Measurements from ENCODE around the gene MLST8.

MLST8 gene

GRCh38 chr16:2206420-2206779 is 1.1 kb downstream of the MLST8 start:
- DNase-seq = no peak
- no peaks in the 10 kb centered on the region for H3K9me3 ChIP-seq (ENCODE audit: control insufficient read depth, low read length)
- no peak overlapping the region for H2BK5ac ChIP-seq (ENCODE audit: low read depth, low read length, poor library complexity, severe bottlenecking)
- H3K18ac ChIP-seq (ENCODE audit: low read depth in 1 of 2, low read length in 2 of 2) = peak overlapping the region; percentile 85 to 96
- peak overlapping the region; percentile 39 for H2AK5ac ChIP-seq (ENCODE audit: low read length, severe bottlenecking)
- no peak overlapping the region for H2BK120ac ChIP-seq (ENCODE audit: low read depth, low read length)
- no peak overlapping the region for H2BK15ac ChIP-seq (ENCODE audit: low read depth, poor library complexity, severe bottlenecking)
- H2BK12ac ChIP-seq (ENCODE audit: low read length in 2 of 2) = peak overlapping the region in 1 of 2 experiments; percentile 94
- H3K23ac ChIP-seq (ENCODE audit: low read length in 2 of 2) = peak overlapping the region in 1 of 2 experiments; percentile 16
- peak overlapping the region; percentile 96 for H3K4me2 ChIP-seq (ENCODE audit: low read length, poor library complexity, severe bottlenecking)
- H3K36me3 ChIP-seq (ENCODE audit: control insufficient read depth in 1 of 2, insufficient read depth in 2 of 2, low read depth in 1 of 2, low read length in 2 of 2) = peaks cover 26 to 52% of the 10 kb centered on the region in 2 experiments
- no peak overlapping the region for H2AFZ ChIP-seq (ENCODE audit: low read depth, low read length)
- H4K8ac ChIP-seq (ENCODE audit: low read length) = peak overlapping the region; percentile 41
- peak overlapping the region in 1 of 2 experiments; percentile 97 for H3K14ac ChIP-seq (ENCODE audit: low read length in 2 of 2)
- H3K79me1 ChIP-seq (replicated peaks; ENCODE audit: low read length, poor library complexity, severe bottlenecking) = peaks cover 26% of the 10 kb centered on the region
- H3K27ac ChIP-seq (ENCODE audit: low read length, poor library complexity, severe bottlenecking) = no peak overlapping the region
- peak overlapping the region; percentile 97 for H4K91ac ChIP-seq (ENCODE audit: low read length)
- peaks cover 27% of the 10 kb centered on the region for H3K4me1 ChIP-seq (ENCODE audit: control insufficient read depth, insufficient read depth, low read depth, low read length)
- no peaks in the 10 kb centered on the region for H3K27me3 ChIP-seq (ENCODE audit: control insufficient read depth in 1 of 2, insufficient read depth in 1 of 2, low read length in 2 of 2)
- WGBS = 90% methylated on average over 18 of the region's 18 CpGs
- peak overlapping the region; percentile 97 for H3K9ac ChIP-seq (ENCODE audit: low read length)
- peak overlapping the region; percentile 92 to 94 for H3K4me3 ChIP-seq (ENCODE audit: insufficient read depth in 1 of 2, low read depth in 1 of 2, low read length in 2 of 2)
- H3K4ac ChIP-seq (ENCODE audit: low read depth in 1 of 2, low read length in 2 of 2) = peak overlapping the region; percentile 96 to 99

DNA sequence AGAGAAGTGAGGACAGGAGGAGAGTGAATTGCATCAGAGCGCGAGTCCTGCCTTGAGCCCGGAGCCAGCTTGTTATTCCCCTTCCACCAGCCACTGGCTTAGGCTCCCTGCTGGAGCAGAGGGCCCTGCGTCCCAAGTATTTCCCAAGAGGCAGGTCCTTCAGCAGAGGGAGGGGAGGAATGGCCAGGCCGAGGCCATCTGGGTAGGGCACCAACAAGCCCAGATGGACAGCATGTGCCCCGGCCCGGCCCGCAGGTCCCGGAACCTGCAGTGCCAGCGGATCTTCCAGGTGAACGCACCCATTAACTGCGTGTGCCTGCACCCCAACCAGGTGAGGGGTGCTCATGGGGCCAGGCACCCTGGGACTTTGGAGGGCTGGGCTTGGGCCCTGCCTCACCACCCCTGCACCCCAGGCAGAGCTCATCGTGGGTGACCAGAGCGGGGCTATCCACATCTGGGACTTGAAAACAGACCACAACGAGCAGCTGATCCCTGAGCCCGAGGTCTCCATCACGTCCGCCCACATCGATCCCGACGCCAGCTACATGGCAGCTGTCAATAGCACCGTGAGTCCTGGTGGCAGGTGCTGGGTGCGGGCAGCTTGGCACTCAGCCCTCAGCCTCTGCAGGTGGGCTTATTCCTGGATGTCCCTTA is 1.7 kb downstream of the MLST8 start:
- H2BK120ac ChIP-seq (ENCODE audit: low read depth, low read length) = no peak overlapping the region
- H3K4me2 ChIP-seq (ENCODE audit: low read length, poor library complexity, severe bottlenecking) = no peak overlapping the region
- no peaks in the 10 kb centered on the region for H3K9me3 ChIP-seq (ENCODE audit: control insufficient read depth, low read length)
- peaks cover 30% of the 10 kb centered on the region for H3K79me1 ChIP-seq (replicated peaks; ENCODE audit: low read length, poor library complexity, severe bottlenecking)
- no peak overlapping the region for H3K14ac ChIP-seq (ENCODE audit: low read length in 2 of 2)
- H3K4ac ChIP-seq (ENCODE audit: low read depth in 1 of 2, low read length in 2 of 2) = no peak overlapping the region
- H3K18ac ChIP-seq (ENCODE audit: low read depth in 1 of 2, low read length in 2 of 2) = no peak overlapping the region
- peak overlapping the region in 1 of 2 experiments; percentile 94 for H3K4me3 ChIP-seq (ENCODE audit: insufficient read depth in 1 of 2, low read depth in 1 of 2, low read length in 2 of 2)
- H2BK15ac ChIP-seq (ENCODE audit: low read depth, poor library complexity, severe bottlenecking) = no peak overlapping the region
- H3K27me3 ChIP-seq (ENCODE audit: control insufficient read depth in 1 of 2, insufficient read depth in 1 of 2, low read length in 2 of 2) = no peaks in the 10 kb centered on the region
- H2BK5ac ChIP-seq (ENCODE audit: low read depth, low read length, poor library complexity, severe bottlenecking) = no peak overlapping the region
- H2AFZ ChIP-seq (ENCODE audit: low read depth, low read length) = no peak overlapping the region
- H3K27ac ChIP-seq (ENCODE audit: low read length, poor library complexity, severe bottlenecking) = no peak overlapping the region
- H3K9ac ChIP-seq (ENCODE audit: low read length) = peak overlapping the region; percentile 22
- H4K8ac ChIP-seq (ENCODE audit: low read length) = peak overlapping the region; percentile 41
- no peak overlapping the region for H4K91ac ChIP-seq (ENCODE audit: low read length)
- peaks cover 31% of the 10 kb centered on the region for H3K4me1 ChIP-seq (ENCODE audit: control insufficient read depth, insufficient read depth, low read depth, low read length)
- no peak for DNase-seq
- H2BK12ac ChIP-seq (ENCODE audit: low read length in 2 of 2) = no peak overlapping the region
- peaks cover 26 to 56% of the 10 kb centered on the region in 2 experiments for H3K36me3 ChIP-seq (ENCODE audit: control insufficient read depth in 1 of 2, insufficient read depth in 2 of 2, low read depth in 1 of 2, low read length in 2 of 2)
- H3K23ac ChIP-seq (ENCODE audit: low read length in 2 of 2) = no peak overlapping the region
- H2AK5ac ChIP-seq (ENCODE audit: low read length, severe bottlenecking) = no peak overlapping the region
- 96% methylated on average over 23 of the region's 23 CpGs for WGBS

GRCh38 chr16:2207872-2208271 is 2.6 kb downstream of the MLST8 start:
- Histone ChIP-seq H3K4me2 (ENCODE audit: low read length, poor library complexity, severe bottlenecking) (no peak overlapping the region), H2AK5ac (ENCODE audit: low read length, severe bottlenecking) (no peak overlapping the region), H2BK120ac (ENCODE audit: low read depth, low read length) (no peak overlapping the region), H3K18ac (ENCODE audit: low read depth in 1 of 2, low read length in 2 of 2) (no peak overlapping the region), H2BK15ac (ENCODE audit: low read depth, poor library complexity, severe bottlenecking) (peak overlapping the region; percentile 49), H3K36me3 (ENCODE audit: control insufficient read depth in 1 of 2, insufficient read depth in 2 of 2, low read depth in 1 of 2, low read length in 2 of 2) (peaks cover 31 to 66% of the 10 kb centered on the region in 2 experiments), H3K9ac (ENCODE audit: low read length) (no peak overlapping the region), H3K4me1 (ENCODE audit: control insufficient read depth, insufficient read depth, low read depth, low read length) (peaks cover 41% of the 10 kb centered on the region), H3K27me3 (ENCODE audit: control insufficient read depth in 1 of 2, insufficient read depth in 1 of 2, low read length in 2 of 2) (no peaks in the 10 kb centered on the region), H2AFZ (ENCODE audit: low read depth, low read length) (no peak overlapping the region), H2BK5ac (ENCODE audit: low read depth, low read length, poor library complexity, severe bottlenecking) (no peak overlapping the region), H4K91ac (ENCODE audit: low read length) (no peak overlapping the region), H3K4ac (ENCODE audit: low read depth in 1 of 2, low read length in 2 of 2) (no peak overlapping the region), H4K8ac (ENCODE audit: low read length) (no peak overlapping the region), H3K27ac (ENCODE audit: low read length, poor library complexity, severe bottlenecking) (no peak overlapping the region), H3K9me3 (ENCODE audit: control insufficient read depth, low read length) (no peaks in the 10 kb centered on the region), H3K14ac (ENCODE audit: low read length in 2 of 2) (no peak overlapping the region), H3K23ac (ENCODE audit: low read length in 2 of 2) (no peak overlapping the region), H2BK12ac (ENCODE audit: low read length in 2 of 2) (no peak overlapping the region), H3K4me3 (ENCODE audit: insufficient read depth in 1 of 2, low read depth in 1 of 2, low read length in 2 of 2) (no peak overlapping the region), H3K79me1 (replicated peaks; ENCODE audit: low read length, poor library complexity, severe bottlenecking) (peaks cover 38% of the 10 kb centered on the region)
- no peak for DNase-seq
- 96% methylated on average over 9 of the region's 9 CpGs for WGBS

DNA sequence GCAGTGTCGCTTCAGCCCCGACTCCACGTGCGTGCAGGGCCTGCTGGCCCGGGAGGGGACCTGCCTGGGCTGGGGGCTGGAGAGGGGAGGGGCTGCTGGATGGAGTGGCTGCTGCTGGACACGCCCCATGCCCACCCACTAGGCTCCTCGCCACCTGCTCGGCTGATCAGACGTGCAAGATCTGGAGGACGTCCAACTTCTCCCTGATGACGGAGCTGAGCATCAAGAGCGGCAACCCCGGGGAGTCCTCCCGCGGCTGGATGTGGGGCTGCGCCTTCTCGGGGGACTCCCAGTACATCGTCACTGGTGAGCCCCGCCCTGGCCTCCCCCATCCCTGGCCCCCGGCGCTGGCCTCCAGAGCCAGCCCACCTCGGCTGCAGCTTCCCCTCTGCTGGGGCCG is 3.1 kb downstream of the MLST8 start:
- Histone ChIP-seq H2BK12ac (ENCODE audit: low read length in 2 of 2) (no peak overlapping the region), H3K4ac (ENCODE audit: low read depth in 1 of 2, low read length in 2 of 2) (no peak overlapping the region), H4K91ac (ENCODE audit: low read length) (no peak overlapping the region), H2BK5ac (ENCODE audit: low read depth, low read length, poor library complexity, severe bottlenecking) (no peak overlapping the region), H3K9me3 (ENCODE audit: control insufficient read depth, low read length) (no peaks in the 10 kb centered on the region), H4K8ac (ENCODE audit: low read length) (no peak overlapping the region), H3K14ac (ENCODE audit: low read length in 2 of 2) (no peak overlapping the region), H2AFZ (ENCODE audit: low read depth, low read length) (no peak overlapping the region), H3K27me3 (ENCODE audit: control insufficient read depth in 1 of 2, insufficient read depth in 1 of 2, low read length in 2 of 2) (no peaks in the 10 kb centered on the region), H3K23ac (ENCODE audit: low read length in 2 of 2) (no peak overlapping the region), H3K79me1 (replicated peaks; ENCODE audit: low read length, poor library complexity, severe bottlenecking) (peaks cover 38% of the 10 kb centered on the region), H3K4me1 (ENCODE audit: control insufficient read depth, insufficient read depth, low read depth, low read length) (peaks cover 45% of the 10 kb centered on the region), H3K4me2 (ENCODE audit: low read length, poor library complexity, severe bottlenecking) (no peak overlapping the region), H2AK5ac (ENCODE audit: low read length, severe bottlenecking) (no peak overlapping the region), H3K18ac (ENCODE audit: low read depth in 1 of 2, low read length in 2 of 2) (no peak overlapping the region), H2BK15ac (ENCODE audit: low read depth, poor library complexity, severe bottlenecking) (no peak overlapping the region), H2BK120ac (ENCODE audit: low read depth, low read length) (no peak overlapping the region), H3K4me3 (ENCODE audit: insufficient read depth in 1 of 2, low read depth in 1 of 2, low read length in 2 of 2) (no peak overlapping the region), H3K27ac (ENCODE audit: low read length, poor library complexity, severe bottlenecking) (no peak overlapping the region), H3K36me3 (ENCODE audit: control insufficient read depth in 1 of 2, insufficient read depth in 2 of 2, low read depth in 1 of 2, low read length in 2 of 2) (peaks cover 31 to 67% of the 10 kb centered on the region in 2 experiments), H3K9ac (ENCODE audit: low read length) (no peak overlapping the region)
- 96% methylated on average over 19 of the region's 23 CpGs for WGBS
- no peak for DNase-seq

All from mesenchymal stem cell (in vitro differentiated cells and primary cell).